WTC11 (cell line): ENCODE data around the gene TMEM40.

Experiments used
- AFF4 ChIP-seq: sonication (generic); formaldehyde crosslinking; IDR thresholded peaks from 2 replicates; pipeline ENCODE4 v1.8.1; 2023; ENCODE audit warnings: mild to moderate bottlenecking, missing genetic modification reagents, borderline replicate concordance
- CBFB ChIP-seq: sonication (generic); formaldehyde crosslinking; IDR thresholded peaks from 2 replicates; pipeline ENCODE4 v1.8.1; 2022; ENCODE audit warnings: mild to moderate bottlenecking, low read depth, missing genetic modification reagents
- CTCF ChIP-seq: fragments of 200-600 bp; IDR thresholded peaks from 2 replicates; pipeline ENCODE4 v1.8.0; 2022; ENCODE audit warnings: antibody characterized with exemption
- E2F5 ChIP-seq: sonication (generic); formaldehyde crosslinking; IDR thresholded peaks from 2 replicates; pipeline ENCODE4 v1.8.1; 2022; ENCODE audit warnings: mild to moderate bottlenecking, moderate library complexity, missing genetic modification reagents
- MAX ChIP-seq: sonication (generic); formaldehyde crosslinking; IDR thresholded peaks from 2 replicates; pipeline ENCODE4 v1.8.0; 2022; ENCODE audit warnings: mild to moderate bottlenecking, missing genetic modification reagents
- ZNF512 ChIP-seq: sonication (generic); formaldehyde crosslinking; IDR thresholded peaks from 2 replicates; pipeline ENCODE4 v1.8.1; 2022; ENCODE audit warnings: missing genetic modification reagents, borderline replicate concordance

GRCh38 chr3:12772462-12772861, 13.4 kb upstream of the TMEM40 start:
- no peak for TF ChIP-seq CTCF
- no peak for TF ChIP-seq CBFB (CRISPR knock-in tag)
- TF ChIP-seq AFF4 (CRISPR knock-in tag): no peak
- TF ChIP-seq MAX: no peak
- no peak for TF ChIP-seq E2F5
- no peak for TF ChIP-seq ZNF512
